GM03348 (cell line): ENCODE data around the gene AMER2.

Source experiments
- DNase-seq: peaks from one replicate; pipeline ENCODE4 v3.0.0; 2012; ENCODE audit warnings: low spot score

AMER2 gene

DNA sequence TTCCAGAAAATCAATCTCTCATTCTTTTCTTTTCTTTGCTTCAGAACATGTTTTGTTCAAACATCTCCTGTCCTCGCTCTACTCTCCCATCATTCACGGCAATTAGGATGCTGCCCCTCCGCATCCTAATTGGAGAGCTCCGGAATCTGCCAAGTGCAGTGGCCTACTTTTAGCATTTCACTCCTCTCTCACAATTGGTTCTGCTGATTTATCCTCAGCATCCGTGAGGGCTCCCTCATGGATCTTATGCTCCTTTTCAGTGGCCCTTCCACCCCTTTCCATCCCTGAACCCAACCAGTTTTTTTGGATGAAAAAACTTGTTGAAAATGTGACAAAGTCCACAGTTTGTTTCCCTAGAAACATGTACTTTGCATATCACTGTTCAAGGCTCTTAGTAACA is 22.4 kb downstream of the AMER2 start:
- no peak for DNase-seq

DNA sequence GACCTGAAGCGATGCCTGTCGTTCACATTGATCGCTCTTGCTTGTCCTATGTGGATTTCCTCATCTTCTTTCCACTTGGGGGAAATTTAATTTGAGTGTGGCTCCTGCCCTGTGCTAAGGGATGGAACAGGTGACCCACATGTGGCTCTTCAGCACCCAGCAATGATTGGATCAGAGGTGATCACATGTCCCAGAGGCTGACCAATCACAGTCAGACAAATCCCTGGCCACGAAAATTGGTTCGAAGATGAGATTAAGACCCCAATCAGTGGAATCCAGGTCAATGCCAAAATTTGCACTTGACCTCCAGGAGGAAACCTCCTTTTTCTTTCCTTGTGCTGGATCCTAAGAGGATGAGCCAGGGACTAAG is 23.7 kb downstream of the AMER2 start:
- no peak for DNase-seq

DNA sequence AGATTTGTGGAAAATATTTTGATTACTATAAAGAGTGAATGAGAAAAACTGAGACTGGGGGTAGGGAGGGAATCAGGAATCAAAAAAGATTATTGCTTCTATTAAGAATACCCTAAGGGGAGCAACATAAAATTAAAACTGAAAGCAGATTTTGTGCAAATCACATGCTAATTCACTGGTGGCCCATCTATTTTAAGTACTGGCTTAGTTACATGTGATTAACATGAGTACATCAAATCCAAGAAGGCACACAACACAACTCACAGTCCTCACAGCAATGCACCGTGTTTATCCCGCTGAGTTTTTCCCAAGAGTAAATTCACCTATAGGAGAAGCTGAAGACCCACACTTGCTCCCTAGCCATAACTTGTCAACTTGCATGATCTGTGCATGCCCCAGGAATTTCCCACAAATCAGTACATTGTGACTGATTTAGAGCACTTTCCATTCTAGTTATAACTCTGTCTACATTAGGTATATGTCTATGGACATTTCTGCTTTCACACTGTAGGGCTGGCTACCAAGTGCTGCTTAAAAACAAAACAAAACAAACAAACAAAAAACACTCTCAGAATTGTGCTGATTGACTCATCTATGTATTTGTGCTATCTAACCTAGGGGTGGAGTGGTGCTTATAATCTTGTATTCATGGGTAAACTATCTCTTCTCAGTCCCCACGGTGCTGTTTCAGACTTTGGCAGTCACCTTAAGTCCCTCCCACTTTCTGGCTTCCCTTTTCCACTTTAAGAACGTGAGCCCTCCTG is 24.3 kb downstream of the AMER2 start:
- no peak for DNase-seq

GRCh38 chr13:25143706-25144105 is 28.4 kb downstream of the AMER2 start:
- DNase-seq = no peak

- DNase-seq = no peak
Observed at GRCh38 chr13:25141042-25141441, 31.0 kb downstream of the AMER2 start.

GRCh38 chr13:25137788-25138115 is 34.3 kb downstream of the AMER2 start:
- DNase-seq = no peak

DNA sequence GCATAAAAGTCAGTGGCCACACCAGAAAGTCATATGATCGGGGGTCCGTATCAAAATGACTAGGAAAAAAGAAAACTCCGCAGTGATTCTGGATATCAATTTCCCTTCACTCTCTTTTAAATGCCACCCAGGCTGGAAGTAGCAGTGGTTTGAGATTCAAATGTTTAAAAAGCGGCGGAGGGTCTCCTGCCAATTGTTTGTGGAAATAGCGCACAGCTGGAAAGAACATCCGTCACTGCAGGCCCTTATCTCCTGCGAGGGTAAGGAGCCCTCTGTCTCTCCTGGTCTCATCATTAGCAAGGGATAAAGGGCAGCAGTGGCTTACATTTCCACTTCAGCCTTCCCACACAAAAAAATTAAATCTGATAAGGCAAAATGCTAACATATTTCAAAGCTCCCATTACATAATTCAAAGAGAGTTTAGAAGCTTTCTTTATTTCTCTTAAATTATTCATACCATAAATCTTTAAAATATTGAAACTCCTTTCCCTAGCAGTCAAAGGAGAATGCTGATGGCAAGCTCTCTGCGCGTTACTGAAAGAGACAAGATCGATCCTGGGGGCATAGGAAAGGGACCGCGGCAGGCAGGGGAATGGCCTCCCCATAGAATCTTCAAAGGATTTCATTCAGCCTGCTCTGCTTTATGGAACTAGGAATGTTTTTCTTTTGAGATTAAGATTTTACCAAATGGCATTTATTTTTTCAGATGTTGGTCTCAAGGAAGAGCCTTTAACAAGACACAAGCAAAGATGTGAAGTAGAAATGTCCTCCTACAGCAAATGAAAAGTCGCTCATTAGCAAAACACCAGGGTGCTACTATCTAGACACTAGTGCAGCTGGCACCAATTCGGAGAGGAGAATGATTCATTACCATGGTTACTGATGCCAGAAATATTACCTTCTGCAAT is 35.0 kb downstream of the AMER2 start:
- no peak for DNase-seq

DNA sequence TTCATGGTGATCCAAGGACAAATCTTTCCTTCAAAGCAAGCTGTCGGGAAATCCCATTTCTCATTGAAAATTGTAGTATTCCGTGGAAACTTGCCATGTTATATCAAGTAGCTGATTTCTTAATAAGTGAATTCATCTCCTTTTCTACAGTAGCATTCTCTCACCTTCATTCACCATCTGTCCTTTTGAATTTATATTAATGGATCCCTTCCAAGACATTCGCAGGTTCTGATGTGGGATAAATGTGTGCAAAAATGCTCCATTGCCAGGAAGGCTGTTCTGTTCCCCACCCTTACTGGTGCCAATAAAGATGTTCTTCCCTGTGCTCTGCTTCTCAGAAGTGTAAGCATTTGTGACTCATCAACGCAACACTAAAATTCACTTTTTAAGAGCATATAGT is 36.2 kb downstream of the AMER2 start:
- DNase-seq = no peak

GRCh38 chr13:25132751-25133390 is 39.2 kb downstream of the AMER2 start:
- DNase-seq = no peak

- no peak for DNase-seq
Observed at GRCh38 chr13:25131881-25132420, 40.1 kb downstream of the AMER2 start.

- DNase-seq = no peak
Observed at GRCh38 chr13:25130944-25131343, 41.1 kb downstream of the AMER2 start.

GRCh38 chr13:25118378-25118905 is 53.6 kb downstream of the AMER2 start:
- no peak for DNase-seq

DNA sequence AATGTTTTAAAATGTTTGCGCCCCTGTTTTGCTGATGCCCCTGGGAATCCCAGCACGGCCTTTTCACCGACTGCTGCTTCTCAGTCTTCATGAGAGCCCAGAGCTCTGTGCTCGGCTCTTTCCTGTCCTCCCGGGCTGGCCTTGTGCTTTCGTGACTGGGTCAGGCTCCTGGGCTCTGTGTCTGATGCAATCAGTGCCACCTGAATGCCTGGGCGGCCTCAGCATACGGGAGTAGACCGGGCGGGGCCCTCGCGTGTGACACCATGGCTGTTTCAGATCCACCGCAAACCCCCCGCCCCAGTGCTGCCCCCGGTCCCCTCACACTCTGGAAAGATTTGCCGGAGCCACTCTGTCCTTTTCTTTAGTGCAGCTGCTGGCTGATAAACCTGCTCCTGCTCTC is 54.8 kb downstream of the AMER2 start:
- DNase-seq = no peak

GRCh38 chr13:25116044-25116443 is 56.0 kb downstream of the AMER2 start:
- DNase-seq = no peak

GRCh38 chr13:25114220-25114619 is 57.9 kb downstream of the AMER2 start:
- DNase-seq = peak; percentile 86

DNA sequence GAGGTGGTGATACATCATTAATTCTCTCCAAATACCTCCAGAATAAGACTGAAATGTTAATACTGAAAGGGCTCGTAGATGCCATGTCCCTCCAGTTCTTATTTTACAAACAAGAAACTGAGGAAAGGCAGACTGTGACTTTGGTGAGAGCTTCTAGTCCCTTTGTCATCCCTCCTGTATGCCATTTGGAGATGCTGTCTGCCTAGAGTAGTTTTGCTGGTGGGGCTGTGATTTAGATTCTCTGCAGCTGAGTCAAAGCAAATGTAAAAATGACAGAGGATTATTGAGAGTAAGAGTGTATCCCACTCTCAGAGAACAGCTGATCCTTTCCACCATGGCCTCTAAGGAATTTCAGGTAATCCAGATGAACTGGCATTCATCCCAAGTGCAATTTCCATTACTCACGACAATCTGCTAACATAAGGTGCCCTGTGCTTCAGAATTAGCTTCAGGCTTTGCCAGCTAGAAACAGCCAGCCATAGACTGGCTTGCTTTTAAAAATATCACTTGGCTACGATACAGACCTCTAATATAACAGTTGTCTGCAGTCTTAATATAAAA is 59.3 kb downstream of the AMER2 start:
- DNase-seq = no peak
